ENCODE results near the gene IFNGR1.

- TF ChIP-seq CTCF (IDR thresholded peaks at IDR 0.05; ENCODE audit: poor library complexity) (no peak), EZH2 (IDR thresholded peaks at IDR 0.05; ENCODE audit: borderline replicate concordance) (no peak)
These were observed 37.1 kb downstream of the IFNGR1 start for GRCh38 chr6:137181891-137182653.
